Heart right ventricle (tissue), 16 donors: ENCODE measurements around the gene PLA2G4C. TPM values are rescaled to one million over a fixed set of nuclear protein-coding genes. Genes with fewer than 3 reads are reported as not detected.

ENCODE experiments used
- ATAC-seq, 8 donors: fragments of 200-7000 bp; cut with Tn5 transposase; one replicate each; pipeline ENCODE4 v1.9.1; 2020; ENCODE audit warnings: mild to moderate bottlenecking in 8 of 8, moderate library complexity in 8 of 8, moderate number of reproducible peaks in 1 of 8
- DNase-seq, 2 donors: peaks; one replicate each; pipeline ENCODE4 v3.0.0-alpha.2; 2020
- H3K27ac ChIP-seq, 10 donors: fragments of 200-600 bp; sonication (generic) in 2 of 10; one replicate each; pipeline versions ENCODE4 v1.5.0 to v1.8.0; 2020 to 2022; ENCODE audit warnings: mild to moderate bottlenecking in 3 of 10
- H3K27me3 ChIP-seq, 7 donors: fragments of 200-600 bp; one replicate each; pipeline ENCODE4 v1.8.0; 2021 to 2022; ENCODE audit warnings: mild to moderate bottlenecking in 2 of 7
- H3K36me3 ChIP-seq, 9 donors: fragments of 200-600 bp; sonication (generic) in 1 of 9; one replicate each; pipeline versions ENCODE4 v1.5.0 to v1.8.0; 2020 to 2022; ENCODE audit warnings: mild to moderate bottlenecking in 2 of 9
- H3K4me1 ChIP-seq, 9 donors: fragments of 200-600 bp; sonication (generic) in 1 of 9; one replicate each; pipeline versions ENCODE4 v1.5.0 to v1.8.0; 2020 to 2022; ENCODE audit warnings: mild to moderate bottlenecking in 4 of 9
- H3K4me3 ChIP-seq, 10 donors: fragments of 200-600 bp; sonication (generic) in 2 of 10; one replicate each; pipeline versions ENCODE4 v1.5.0 to v1.8.0; 2020 to 2022; ENCODE audit warnings: mild to moderate bottlenecking in 7 of 10, moderate library complexity in 2 of 10
- H3K9me3 ChIP-seq, 11 donors: fragments of 200-600 bp in 10 of 11; sonication (generic) in 2 of 11; one replicate each; pipeline versions ENCODE4 v1.5.0 to v1.8.0; 2013 to 2022; ENCODE audit warnings: mild to moderate bottlenecking in 2 of 11, control low read depth in 1 of 11, moderate library complexity in 1 of 11
- WGBS, 2 donors: extraction: QIAGEN DNeasy Blood & Tissue Kit; methylation state at CpG; one replicate each; pipeline ENCODE4 v1.1.7; 2013; ENCODE audit warnings: inconsistent platforms in 1 of 2; 5-methylcytosine and 5-hydroxymethylcytosine counted together
- intact Hi-C, 10 donors: fragments of 100-400 bp; cut with DNase I; formaldehyde crosslinking; loops; one replicate each; pipeline versions ENCODE4 v1.11.1 to v1.14.2; 2022
- polyA plus RNA-seq, 2 donors: library from polyadenylated mRNA; stranded (reverse); fragments of 200-250 nt; gene quantifications; one replicate each; pipeline ENCODE4 v1.2.3, GENCODE V29; 2013
- total RNA-seq, 10 donors: library from RNA; stranded (reverse); fragmentation: NEBNext Ultra II Directional in 3 of 10; extraction: Animal tissue kit (Norgen Biotek cat#: 25700) in 3 of 10; gene quantifications; one replicate each; pipeline versions ENCODE4 v1.2.1 to v1.2.4, GENCODE V29; 2021 to 2023
- TF ChIP-seq, protein P1 (sequence below), 9 donors: fragments of 200-600 bp; sonication (generic) in 2 of 9; IDR thresholded peaks; one replicate each; pipeline versions ENCODE4 v1.5.0 to v1.8.0; 2021 to 2022; ENCODE audit warnings: antibody characterized with exemption in 9 of 9, mild to moderate bottlenecking in 5 of 9, moderate library complexity in 1 of 9
- donor health status: Arrhythmogenic right ventricular cardiomyopathy.
- donor health status: ischemic (EF 13 %, LVEDD 7.1; RV severe dilation, severe dysfunction).
- donor health status: healthy with polysubstance abuse.
- donor health status: DM: no; HTN: yes; CAD: no.
- donor health status: DM: no; HTN: no; CAD: no.
- donor health status: ischemic (EF 25% LVEDD 6.9; RV normal size, moderate dysfunction).
- donor health status: ischemic (EF 25% LVEDD 5.7; RV mildly dilated, moderate dysfunction).
- donor health status: healthy.
- donor health status: DM: yes; HTN: yes; CAD: no.
- donor health status: Ischemic cardiomyopathy.
- donor health status: ischemic (EF 35%, LVEDD 5.7; RV mildly dilated, moderate dysfunction).
- donor health status: nonischemic (EF 11% LVEDD 7.7; RV severe dilation, severe dysfunction).
- donor health status: DM: yes; HTN: yes; CAD: no.
- donor health status: PGD.
- donor health status: ischemic (EF 29% LVEDD 5.4; RV normal size, mild dysfunction).
- donor health status: nonischemic (EF 23%, LVEDD 6.1; RV moderate dilation, normal function).

The PLA2G4C gene
- total and polyA plus RNA-seq, 12 donors: 15.0 to 71.2 (median 46.3) TPM

DNA sequence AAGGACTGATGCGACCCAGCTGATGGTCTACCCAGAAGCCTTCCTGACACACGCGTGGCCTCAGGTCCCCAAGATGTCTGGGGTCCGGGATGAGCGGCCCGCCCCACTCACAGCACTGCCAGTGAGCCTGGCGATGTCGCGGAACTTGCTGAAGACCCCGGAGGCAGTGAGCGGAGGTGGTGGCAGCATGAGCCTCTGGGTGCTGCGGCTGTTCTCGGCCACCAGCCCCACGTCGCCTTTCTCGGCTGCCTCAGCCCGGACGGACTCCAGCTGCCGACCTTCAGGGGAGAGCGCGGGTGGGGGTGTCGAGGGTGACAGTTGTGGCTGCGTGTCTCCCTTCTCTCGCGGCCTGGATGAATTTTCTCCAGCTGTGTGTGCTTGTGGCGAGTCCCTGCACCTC lies 26.8 kb upstream of the PLA2G4C start:
- no peak overlapping the region for H3K27ac ChIP-seq
- no peaks in the 10 kb centered on the region for H3K9me3 ChIP-seq
- H3K36me3 ChIP-seq: peaks cover 0 to 31% (median 0%) of the 10 kb centered on the region in 9 donors
- WGBS, 2 donors: 93 to 94% methylated on average over 26 of the region's 26 CpGs
- intact Hi-C loops: no loop called here
- ATAC-seq: no peak
- H3K4me1 ChIP-seq: no peaks in the 10 kb centered on the region
- no peak overlapping the region for H3K4me3 ChIP-seq
- H3K27me3 ChIP-seq: no peaks in the 10 kb centered on the region
- TF ChIP-seq, protein P1, sequence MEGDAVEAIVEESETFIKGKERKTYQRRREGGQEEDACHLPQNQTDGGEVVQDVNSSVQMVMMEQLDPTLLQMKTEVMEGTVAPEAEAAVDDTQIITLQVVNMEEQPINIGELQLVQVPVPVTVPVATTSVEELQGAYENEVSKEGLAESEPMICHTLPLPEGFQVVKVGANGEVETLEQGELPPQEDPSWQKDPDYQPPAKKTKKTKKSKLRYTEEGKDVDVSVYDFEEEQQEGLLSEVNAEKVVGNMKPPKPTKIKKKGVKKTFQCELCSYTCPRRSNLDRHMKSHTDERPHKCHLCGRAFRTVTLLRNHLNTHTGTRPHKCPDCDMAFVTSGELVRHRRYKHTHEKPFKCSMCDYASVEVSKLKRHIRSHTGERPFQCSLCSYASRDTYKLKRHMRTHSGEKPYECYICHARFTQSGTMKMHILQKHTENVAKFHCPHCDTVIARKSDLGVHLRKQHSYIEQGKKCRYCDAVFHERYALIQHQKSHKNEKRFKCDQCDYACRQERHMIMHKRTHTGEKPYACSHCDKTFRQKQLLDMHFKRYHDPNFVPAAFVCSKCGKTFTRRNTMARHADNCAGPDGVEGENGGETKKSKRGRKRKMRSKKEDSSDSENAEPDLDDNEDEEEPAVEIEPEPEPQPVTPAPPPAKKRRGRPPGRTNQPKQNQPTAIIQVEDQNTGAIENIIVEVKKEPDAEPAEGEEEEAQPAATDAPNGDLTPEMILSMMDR (IDR thresholded peaks at IDR 0.05): no peak
- DNase-seq: no peak

DNA sequence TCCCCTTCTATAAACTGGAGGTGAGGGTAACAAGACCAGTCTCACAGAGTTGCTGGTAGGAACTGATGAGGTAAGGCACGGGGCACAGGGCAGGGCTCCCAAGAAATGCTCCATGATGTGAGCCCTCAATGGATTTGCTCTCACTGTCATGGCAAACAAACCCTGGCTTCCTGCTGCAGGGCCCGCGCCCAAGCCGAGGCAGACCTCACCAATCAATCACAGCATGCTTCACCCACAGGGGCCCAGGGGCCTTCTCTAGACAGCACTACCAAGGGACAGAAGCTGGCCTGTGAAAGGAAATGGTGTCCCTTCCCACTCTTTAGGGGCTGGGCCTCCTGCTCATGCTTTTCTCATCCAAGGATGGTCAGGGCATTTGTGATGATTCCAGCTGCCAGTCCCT lies 25.9 kb upstream of the PLA2G4C start:
- no peaks in the 10 kb centered on the region for H3K9me3 ChIP-seq
- intact Hi-C loops: no loop called here
- peaks cover 0 to 30% (median 0%) of the 10 kb centered on the region in 9 donors for H3K36me3 ChIP-seq
- H3K4me3 ChIP-seq: no peak overlapping the region
- ATAC-seq (no peak), DNase-seq (no peak)
- WGBS, 2 donors: 92 to 94% methylated on average over 4 of the region's 4 CpGs
- TF ChIP-seq, protein P1 (IDR thresholded peaks at IDR 0.05): no peak
- no peaks in the 10 kb centered on the region for H3K4me1 ChIP-seq
- H3K27ac ChIP-seq: no peak overlapping the region
- H3K27me3 ChIP-seq: no peaks in the 10 kb centered on the region

DNA sequence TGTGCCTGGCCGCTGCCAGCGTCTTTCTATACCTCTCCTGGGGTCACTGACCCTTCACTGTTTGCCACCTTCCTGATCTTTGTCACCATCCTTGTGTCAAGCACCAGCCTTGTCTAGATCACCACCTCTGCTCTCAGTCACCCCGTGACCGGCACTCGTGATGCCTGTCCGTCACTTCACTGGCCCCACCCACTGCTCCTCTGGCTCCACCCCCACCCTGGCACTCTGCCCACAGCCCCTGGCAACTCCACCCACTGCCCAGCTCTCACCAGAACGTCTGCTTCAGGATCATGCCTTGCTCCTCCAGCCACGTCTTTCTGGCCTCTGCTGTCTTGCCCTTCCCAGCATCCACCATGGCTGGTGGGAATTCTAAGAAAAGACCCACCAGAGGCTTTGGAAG lies 24.8 kb upstream of the PLA2G4C start:
- Histone ChIP-seq H3K9me3 (no peaks in the 10 kb centered on the region), H3K27ac (no peak overlapping the region), H3K4me3 (no peak overlapping the region), H3K36me3 (peaks cover 0 to 37% (median 0%) of the 10 kb centered on the region in 9 donors), H3K27me3 (no peaks in the 10 kb centered on the region), H3K4me1 (no peaks in the 10 kb centered on the region)
- intact Hi-C loops: no loop called here
- no peak for ATAC-seq
- TF ChIP-seq, protein P1 (IDR thresholded peaks at IDR 0.05): no peak
- no peak for DNase-seq
- 82% methylated on average over 8 of the region's 8 CpGs for WGBS, 2 donors

DNA sequence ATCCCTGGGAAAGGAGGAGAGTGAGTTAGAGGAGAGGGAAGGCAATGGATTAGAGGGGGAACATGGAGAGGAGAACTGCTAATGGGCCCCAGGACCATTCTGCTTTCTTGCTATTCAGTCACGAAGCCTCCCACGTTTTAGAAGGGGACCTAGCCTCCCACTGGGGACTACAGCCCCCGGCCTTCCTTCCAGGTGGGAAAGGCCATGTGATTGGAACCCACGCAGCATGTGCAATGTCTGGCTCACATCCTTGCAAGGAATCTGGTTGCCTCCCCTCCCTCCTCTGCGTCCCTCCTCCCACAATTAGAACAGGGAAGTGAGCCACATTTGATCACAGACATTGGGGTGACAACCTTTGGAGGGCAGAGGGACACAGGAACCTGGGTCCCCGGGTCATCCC lies 22.5 kb upstream of the PLA2G4C start:
- no peaks in the 10 kb centered on the region for H3K4me1 ChIP-seq
- WGBS, 2 donors: 87 to 92% methylated on average over 6 of the region's 6 CpGs
- DNase-seq (no peak), ATAC-seq (no peak)
- no peak overlapping the region for H3K4me3 ChIP-seq
- no peaks in the 10 kb centered on the region for H3K27me3 ChIP-seq
- no peak overlapping the region for H3K27ac ChIP-seq
- H3K9me3 ChIP-seq: no peaks in the 10 kb centered on the region
- H3K36me3 ChIP-seq: peaks cover 0 to 40% (median 0%) of the 10 kb centered on the region in 9 donors
- TF ChIP-seq, protein P1 (IDR thresholded peaks at IDR 0.05): no peak
- intact Hi-C loops: no loop called here
